ENCODE measurements around the gene SMAP2. TPM values are rescaled to one million over a fixed set of nuclear protein-coding genes. Genes with fewer than 3 reads are reported as not detected.

The SMAP2 gene
- total RNA-seq, 1 experiment from 2014 or later, result 6.8 TPM

DNA sequence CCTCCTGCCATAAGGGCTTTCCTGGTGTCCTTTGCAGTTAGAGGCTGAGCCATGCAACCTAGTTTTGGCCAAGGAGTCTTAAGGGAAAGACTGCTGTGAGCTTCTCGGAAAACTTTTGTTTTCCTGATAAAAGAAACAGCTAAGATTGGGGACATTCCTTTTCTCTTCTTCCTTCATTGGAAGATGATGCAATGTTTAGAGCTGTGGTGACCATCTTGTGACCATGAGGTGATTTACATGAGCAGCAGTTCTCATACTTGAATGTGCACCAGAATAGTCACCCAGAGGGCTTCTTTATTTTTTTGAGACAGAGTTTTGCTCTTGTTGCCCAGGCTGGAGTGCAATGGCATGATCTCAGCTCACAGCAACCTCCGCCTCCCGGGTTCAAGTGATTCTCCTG is 20.4 kb upstream of the SMAP2 start:
- H3K4me3 ChIP-seq (ENCODE audit: low read depth, low read length), result no peak overlapping the region
- no peaks in the 10 kb centered on the region for H3K9me3 ChIP-seq
- no peak for DNase-seq
- Mint-ChIP-seq H3K27me3 (ENCODE audit: insufficient read depth, unreplicated experiment) (no peaks in the 10 kb centered on the region), H3K4me1 (ENCODE audit: low read depth, unreplicated experiment) (no peaks in the 10 kb centered on the region), H3K27ac (ENCODE audit: unreplicated experiment) (no peak overlapping the region), H3K9me3 (ENCODE audit: unreplicated experiment) (no peaks in the 10 kb centered on the region), H3K36me3 (ENCODE audit: insufficient read depth, unreplicated experiment) (no peaks in the 10 kb centered on the region), H3K4me3 (ENCODE audit: unreplicated experiment) (no peak overlapping the region)
- BruUV-seq (replicated peaks), result no TSS peak
- H3K36me3 ChIP-seq (ENCODE audit: control insufficient read depth, insufficient read depth, low read length), result no peaks in the 10 kb centered on the region
- ChIA-PET CTCF (no interaction called here), POLR2A (no interaction called here)
- H3K4me1 ChIP-seq, result no peaks in the 10 kb centered on the region
- intact Hi-C loops (cut with micrococcal nuclease; ENCODE audit: unreplicated experiment), result no loop called here
- TF ChIP-seq, protein P1, sequence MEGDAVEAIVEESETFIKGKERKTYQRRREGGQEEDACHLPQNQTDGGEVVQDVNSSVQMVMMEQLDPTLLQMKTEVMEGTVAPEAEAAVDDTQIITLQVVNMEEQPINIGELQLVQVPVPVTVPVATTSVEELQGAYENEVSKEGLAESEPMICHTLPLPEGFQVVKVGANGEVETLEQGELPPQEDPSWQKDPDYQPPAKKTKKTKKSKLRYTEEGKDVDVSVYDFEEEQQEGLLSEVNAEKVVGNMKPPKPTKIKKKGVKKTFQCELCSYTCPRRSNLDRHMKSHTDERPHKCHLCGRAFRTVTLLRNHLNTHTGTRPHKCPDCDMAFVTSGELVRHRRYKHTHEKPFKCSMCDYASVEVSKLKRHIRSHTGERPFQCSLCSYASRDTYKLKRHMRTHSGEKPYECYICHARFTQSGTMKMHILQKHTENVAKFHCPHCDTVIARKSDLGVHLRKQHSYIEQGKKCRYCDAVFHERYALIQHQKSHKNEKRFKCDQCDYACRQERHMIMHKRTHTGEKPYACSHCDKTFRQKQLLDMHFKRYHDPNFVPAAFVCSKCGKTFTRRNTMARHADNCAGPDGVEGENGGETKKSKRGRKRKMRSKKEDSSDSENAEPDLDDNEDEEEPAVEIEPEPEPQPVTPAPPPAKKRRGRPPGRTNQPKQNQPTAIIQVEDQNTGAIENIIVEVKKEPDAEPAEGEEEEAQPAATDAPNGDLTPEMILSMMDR (IDR thresholded peaks at IDR 0.05; ENCODE audit: insufficient read depth in 1 of 2, low read depth in 1 of 2, low read length in 1 of 2, severe bottlenecking in 1 of 2, unreplicated experiment in 1 of 2), result no peak
- no peaks in the 10 kb centered on the region for H3K27me3 ChIP-seq (replicated peaks; ENCODE audit: control insufficient read depth, insufficient read depth, low read length)

DNA sequence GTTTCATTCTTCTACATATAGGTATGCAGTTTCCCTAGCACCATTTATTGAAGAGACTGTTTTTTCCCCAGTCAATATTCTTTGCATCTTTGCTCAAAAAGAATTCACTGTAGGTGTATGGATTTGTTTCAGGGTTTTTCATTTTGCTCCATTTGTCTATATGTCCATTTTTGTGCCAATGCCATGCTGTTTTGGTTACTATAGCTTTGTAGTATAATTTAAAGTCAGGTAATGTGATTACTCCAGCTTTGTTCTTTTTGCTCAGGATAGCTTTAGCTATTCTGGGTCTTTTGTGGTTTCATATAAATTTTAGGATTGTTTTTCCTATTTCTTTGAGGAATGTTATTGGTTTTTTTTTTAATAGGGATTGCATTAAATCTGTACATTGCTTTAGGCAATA is 15.9 kb upstream of the SMAP2 start:
- H3K27me3 Mint-ChIP-seq (ENCODE audit: insufficient read depth, unreplicated experiment), result no peaks in the 10 kb centered on the region
- H3K27me3 ChIP-seq (replicated peaks; ENCODE audit: control insufficient read depth, insufficient read depth, low read length), result no peaks in the 10 kb centered on the region
- H3K9me3 ChIP-seq, result no peaks in the 10 kb centered on the region
- TF ChIP-seq, protein P1 (IDR thresholded peaks at IDR 0.05; ENCODE audit: insufficient read depth in 1 of 2, low read depth in 1 of 2, low read length in 1 of 2, severe bottlenecking in 1 of 2, unreplicated experiment in 1 of 2), result no peak
- no peak overlapping the region for H3K4me3 ChIP-seq (ENCODE audit: low read depth, low read length)
- ChIA-PET CTCF (no interaction called here), POLR2A (no interaction called here)
- no peak overlapping the region for H3K4me3 Mint-ChIP-seq (ENCODE audit: unreplicated experiment)
- no peaks in the 10 kb centered on the region for H3K36me3 Mint-ChIP-seq (ENCODE audit: insufficient read depth, unreplicated experiment)
- H3K36me3 ChIP-seq (ENCODE audit: control insufficient read depth, insufficient read depth, low read length), result no peaks in the 10 kb centered on the region
- DNase-seq, result no peak
- intact Hi-C loops (cut with micrococcal nuclease; ENCODE audit: unreplicated experiment), result no loop called here
- no peaks in the 10 kb centered on the region for H3K4me1 ChIP-seq
- peaks cover 9% of the 10 kb centered on the region for H3K9me3 Mint-ChIP-seq (ENCODE audit: unreplicated experiment)
- H3K4me1 Mint-ChIP-seq (ENCODE audit: low read depth, unreplicated experiment), result no peaks in the 10 kb centered on the region
- no peak overlapping the region for H3K27ac Mint-ChIP-seq (ENCODE audit: unreplicated experiment)
- BruUV-seq (replicated peaks), result no TSS peak

DNA sequence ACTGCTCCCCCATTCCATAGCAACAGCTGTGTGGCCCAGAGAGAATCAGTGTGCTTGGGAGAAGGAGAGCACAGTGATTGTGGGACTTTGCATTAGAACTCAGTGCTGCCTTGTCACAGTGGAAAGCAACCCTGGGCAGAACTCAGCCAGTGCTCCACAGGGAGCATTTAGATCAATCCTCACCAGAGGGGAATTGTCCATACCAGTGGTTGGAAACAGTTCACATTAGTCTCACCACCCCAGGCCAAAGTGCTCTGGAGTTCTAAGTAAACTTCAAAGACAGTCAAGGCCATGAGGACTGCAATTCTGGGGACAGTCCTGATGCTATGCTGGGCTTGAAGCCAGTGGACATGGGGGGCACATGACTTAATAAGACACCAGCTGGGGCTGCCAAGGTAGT is 12.9 kb upstream of the SMAP2 start:
- H3K4me3 Mint-ChIP-seq (ENCODE audit: unreplicated experiment), result no peak overlapping the region

More for the DNA sequence above, 12.9 kb upstream of the SMAP2 start:
- no peaks in the 10 kb centered on the region for H3K9me3 ChIP-seq
- no peaks in the 10 kb centered on the region for H3K4me1 Mint-ChIP-seq (ENCODE audit: low read depth, unreplicated experiment)
- peaks cover 9% of the 10 kb centered on the region for H3K9me3 Mint-ChIP-seq (ENCODE audit: unreplicated experiment)
- no peaks in the 10 kb centered on the region for H3K36me3 ChIP-seq (ENCODE audit: control insufficient read depth, insufficient read depth, low read length)
- intact Hi-C loops (cut with micrococcal nuclease; ENCODE audit: unreplicated experiment), result no loop called here
- no peaks in the 10 kb centered on the region for H3K36me3 Mint-ChIP-seq (ENCODE audit: insufficient read depth, unreplicated experiment)
- H3K4me1 ChIP-seq, result no peaks in the 10 kb centered on the region
- H3K27me3 Mint-ChIP-seq (ENCODE audit: insufficient read depth, unreplicated experiment), result no peaks in the 10 kb centered on the region
- ChIA-PET CTCF (no interaction called here), POLR2A (no interaction called here)
- TF ChIP-seq, protein P1 (IDR thresholded peaks at IDR 0.05; ENCODE audit: insufficient read depth in 1 of 2, low read depth in 1 of 2, low read length in 1 of 2, severe bottlenecking in 1 of 2, unreplicated experiment in 1 of 2), result no peak
- H3K27me3 ChIP-seq (replicated peaks; ENCODE audit: control insufficient read depth, insufficient read depth, low read length), result no peaks in the 10 kb centered on the region
- H3K27ac Mint-ChIP-seq (ENCODE audit: unreplicated experiment), result no peak overlapping the region
- H3K4me3 ChIP-seq (ENCODE audit: low read depth, low read length), result no peak overlapping the region
- DNase-seq, result no peak
- BruUV-seq (replicated peaks), result no TSS peak

All from Caco-2 (cell line).